ENCODE measurements around the gene GLS. TPM values are rescaled to one million over a fixed set of nuclear protein-coding genes. Genes with fewer than 3 reads are reported as not detected.

GLS gene
- total and polyA plus RNA-seq, 7 donors, result 6.9 to 30.6 (median 26.7) TPM

- H3K4me1 ChIP-seq, result no peaks in the 10 kb centered on the region
- H3K27me3 ChIP-seq (ENCODE audit: insufficient read depth in 3 of 3, low read length in 2 of 3), result no peaks in the 10 kb centered on the region
- H3K4me3 ChIP-seq, result no peak overlapping the region
- intact Hi-C loops (cut with DNase I), result no loop called here
- TF ChIP-seq CTCF (IDR thresholded peaks at IDR 0.05), result no peak
- no peak for DNase-seq
- WGBS, 3 donors, result 93 to 95% (median 94%) methylated on average over 1 of the region's 1 CpG
- no peak for ATAC-seq
- H3K9me3 ChIP-seq, result no peaks in the 10 kb centered on the region
- peaks cover 21 to 98% of the 10 kb centered on the region in 2 donors for H3K36me3 ChIP-seq (ENCODE audit: insufficient read depth in 1 of 2, low read depth in 1 of 2)
- no peak overlapping the region for H3K27ac ChIP-seq
Observed at GRCh38 chr2:190981733-190982132, 101.1 kb downstream of the GLS start.

- intact Hi-C loops (cut with DNase I), result no loop called here
Observed at GRCh38 chr2:190982262-190983034, 101.8 kb downstream of the GLS start.

GRCh38 chr2:190984595-190984994 is 104.0 kb downstream of the GLS start:
- peaks cover 25 to 100% of the 10 kb centered on the region in 2 donors for H3K36me3 ChIP-seq (ENCODE audit: insufficient read depth in 1 of 2, low read depth in 1 of 2)
- 81 to 93% (median 86%) methylated on average over 5 of the region's 5 CpGs for WGBS, 3 donors
- intact Hi-C loops (cut with DNase I), result no loop called here
- H3K27me3 ChIP-seq (ENCODE audit: insufficient read depth in 3 of 3, low read length in 2 of 3), result no peaks in the 10 kb centered on the region
- no peak overlapping the region for H3K4me3 ChIP-seq
- no peaks in the 10 kb centered on the region for H3K4me1 ChIP-seq
- DNase-seq, result no peak
- TF ChIP-seq CTCF (IDR thresholded peaks at IDR 0.05), result no peak
- no peaks in the 10 kb centered on the region for H3K9me3 ChIP-seq
- ATAC-seq, result no peak
- H3K27ac ChIP-seq, result no peak overlapping the region

More at GRCh38 chr2:190982262-190983034, 101.8 kb downstream of the GLS start:
- Histone ChIP-seq H3K4me1 (no peaks in the 10 kb centered on the region), H3K27me3 (ENCODE audit: insufficient read depth in 3 of 3, low read length in 2 of 3) (no peaks in the 10 kb centered on the region), H3K27ac (no peak overlapping the region), H3K4me3 (no peak overlapping the region), H3K36me3 (ENCODE audit: insufficient read depth in 1 of 2, low read depth in 1 of 2) (peaks cover 20 to 98% of the 10 kb centered on the region in 2 donors), H3K9me3 (no peaks in the 10 kb centered on the region)
- WGBS, 3 donors, result 87 to 91% (median 88%) methylated on average over 8 of the region's 8 CpGs
- DNase-seq, result no peak
- ATAC-seq, result no peak
- no peak for TF ChIP-seq CTCF (IDR thresholded peaks at IDR 0.05)

DNA sequence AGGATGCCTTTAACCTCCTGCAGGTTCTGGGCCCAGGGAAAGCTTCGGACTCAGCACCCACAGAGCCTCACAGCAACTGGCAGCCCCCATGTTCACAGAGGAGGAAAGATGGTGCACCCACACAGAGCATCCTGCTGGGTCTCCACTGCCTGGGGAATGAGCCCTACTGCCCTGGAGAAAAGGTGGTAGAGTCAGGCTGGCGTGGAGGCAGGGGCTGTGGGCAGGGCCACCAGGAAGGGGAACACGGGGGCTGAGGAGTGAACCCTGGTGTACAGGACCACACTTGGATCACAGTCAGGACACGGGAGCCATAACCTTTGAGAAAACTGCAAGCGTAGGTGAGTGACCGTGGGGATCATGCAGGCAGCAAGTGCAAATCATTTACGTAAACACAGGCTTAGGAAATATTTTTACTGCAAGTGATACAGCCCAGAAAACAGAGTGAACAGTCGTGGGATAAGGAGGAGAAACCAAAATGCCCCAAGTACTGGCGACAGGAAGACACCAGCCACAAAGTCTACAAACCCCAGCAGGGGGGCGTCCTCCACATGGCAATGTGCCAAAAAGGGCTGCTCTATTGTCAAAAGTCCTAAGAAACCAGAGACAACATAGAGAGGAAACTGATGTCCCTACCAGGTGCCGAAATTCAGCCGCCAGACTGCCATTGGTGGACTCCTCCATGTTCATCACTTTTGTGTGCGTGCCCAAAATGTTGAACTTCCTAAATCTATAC is 105.8 kb downstream of the GLS start:
- ATAC-seq, result no peak
- WGBS, 3 donors, result 85 to 92% (median 89%) methylated on average over 13 of the region's 13 CpGs
- Histone ChIP-seq H3K36me3 (ENCODE audit: insufficient read depth in 1 of 2, low read depth in 1 of 2) (peaks cover 28 to 100% of the 10 kb centered on the region in 2 donors), H3K9me3 (no peaks in the 10 kb centered on the region), H3K27ac (no peak overlapping the region), H3K4me3 (no peak overlapping the region), H3K27me3 (ENCODE audit: insufficient read depth in 3 of 3, low read length in 2 of 3) (no peaks in the 10 kb centered on the region), H3K4me1 (no peaks in the 10 kb centered on the region)
- no peak for TF ChIP-seq CTCF (IDR thresholded peaks at IDR 0.05)
- intact Hi-C loops (cut with DNase I), result no loop called here
- DNase-seq, result no peak

Data from psoas muscle (tissue), 8 donors.